H1 (cell line): Measurements from ENCODE around the gene MRPS27. TPM values are rescaled to one million over a fixed set of nuclear protein-coding genes. Genes with fewer than 3 reads are reported as not detected.

Experiments
- CTCF ChIA-PET: fragments of 300-600 bp; sonication (Branson Sonifier 250); formaldehyde crosslinking; loops from one replicate; lab custom pipeline; 2021; ENCODE audit not compliant: partially characterized antibody; lab: Charles Lee
- POLR2A ChIA-PET: fragments of 300-600 bp; sonication (Branson Sonifier 250); formaldehyde crosslinking; loops from one replicate; lab custom pipeline; 2021; ENCODE audit warnings: inconsistent platforms; ENCODE audit not compliant: partially characterized antibody; lab: Charles Lee
- DNase-seq, 2 experiments: peaks; one replicate each; pipeline versions ENCODE4 v3.0.0 to v3.0.0-alpha.2; 2010 to 2022; ENCODE audit warnings: low spot score in 2 of 2, low read depth in 1 of 2, mixed read lengths in 1 of 2
- FAIRE-seq: peaks from 2 replicates; lab custom pipeline; 2011; peaks lifted over from hg19 to GRCh38; lab: Jason Lieb, UNC
- H2AFZ ChIP-seq: 2 replicates; pipeline ENCODE4 v1.8.1; 2012; ENCODE audit warnings: low read length, inconsistent platforms
- H2AK5ac ChIP-seq: 2 replicates; pipeline ENCODE4 v1.6.1; 2013; ENCODE audit warnings: low read depth, low read length
- H2BK120ac ChIP-seq: replicated peaks from 2 replicates; pipeline ENCODE3; 2013; ENCODE audit warnings: low read depth, low read length, inconsistent platforms
- H2BK12ac ChIP-seq: 2 replicates; pipeline ENCODE4 v1.6.1; 2013; ENCODE audit warnings: low read depth, low read length
- H2BK15ac ChIP-seq: 2 replicates; pipeline ENCODE4 v1.6.1; 2013; ENCODE audit warnings: low read length
- H2BK20ac ChIP-seq: 2 replicates; pipeline ENCODE4 v1.6.1; 2013; ENCODE audit warnings: low read length
- H2BK5ac ChIP-seq: 2 replicates; pipeline ENCODE4 v1.6.1; 2013; ENCODE audit warnings: low read depth, low read length
- H3K14ac ChIP-seq: 2 replicates; pipeline ENCODE4 v1.6.1; 2013; ENCODE audit warnings: inconsistent platforms; ENCODE audit not compliant: insufficient read length
- H3K18ac ChIP-seq: 2 replicates; pipeline ENCODE4 v1.6.1; 2013; ENCODE audit warnings: low read length; ENCODE audit errors: extremely low read depth
- H3K23ac ChIP-seq: 2 replicates; pipeline ENCODE4 v1.6.1; 2013; ENCODE audit warnings: inconsistent platforms; ENCODE audit not compliant: insufficient read length
- H3K23me2 ChIP-seq: 2 replicates; pipeline ENCODE4 v1.6.1; 2013; ENCODE audit warnings: low read depth, low read length
- H3K27ac ChIP-seq: 2 replicates; pipeline ENCODE4 v1.6.1; 2011; ENCODE audit warnings: low read depth, low read length, inconsistent platforms
- H3K27me3 ChIP-seq, 4 experiments: replicated peaks in 1 of 4; 1 replicate in 1 of 4; 2 replicates in 3 of 4; pipeline versions ENCODE4 v1.6.1 to v1.8.1; 2011 to 2013; ENCODE audit warnings: low read length in 3 of 4, mild to moderate bottlenecking in 3 of 4, inconsistent platforms in 2 of 4, mixed read lengths in 2 of 4, moderate library complexity in 1 of 4; ENCODE audit not compliant: control insufficient read depth in 3 of 4, insufficient read depth in 3 of 4; ENCODE audit errors: extremely low read depth in 1 of 4
- H3K36me3 ChIP-seq, 4 experiments: 2 replicates each; pipeline versions ENCODE4 v1.6.1 to v1.8.1; 2011 to 2013; ENCODE audit warnings: mild to moderate bottlenecking in 4 of 4, low read length in 3 of 4, moderate library complexity in 2 of 4, control low read depth in 1 of 4, inconsistent platforms in 1 of 4; ENCODE audit not compliant: insufficient read depth in 4 of 4, control insufficient read depth in 2 of 4
- H3K4ac ChIP-seq: replicated peaks from 2 replicates; pipeline ENCODE3; 2013; ENCODE audit warnings: low read length, low read depth, mixed read lengths, inconsistent platforms; ENCODE audit not compliant: insufficient read length
- H3K4me1 ChIP-seq, 4 experiments: replicated peaks in 1 of 4; 1 replicate in 1 of 4; 2 replicates in 3 of 4; pipeline versions ENCODE4 v1.6.1 to v1.8.1; 2011 to 2013; ENCODE audit warnings: low read length in 3 of 4, inconsistent platforms in 2 of 4, mixed read lengths in 1 of 4; ENCODE audit not compliant: insufficient read depth in 4 of 4, control insufficient read depth in 3 of 4
- H3K4me2 ChIP-seq, 2 experiments: 2 replicates each; pipeline versions ENCODE4 v1.6.1 to v1.8.1; 2011 to 2013; ENCODE audit warnings: low read depth in 2 of 2, low read length in 2 of 2, control low read depth in 1 of 2, inconsistent platforms in 1 of 2, mild to moderate bottlenecking in 1 of 2; ENCODE audit not compliant: insufficient read depth in 1 of 2
- H3K4me3 ChIP-seq, 4 experiments: fragments of 200-600, 300-600 bp in 1 of 4; sonication (generic), shearing (Covaris generic), sonication (Bioruptor Twin) in 1 of 4; 2 replicates each; pipeline versions ENCODE4 v1.5.1 to v1.8.1; 2011 to 2016; ENCODE audit warnings: low read length in 4 of 4, low read depth in 3 of 4, control low read depth in 2 of 4, inconsistent platforms in 2 of 4, mild to moderate bottlenecking in 2 of 4, mixed read lengths in 1 of 4, moderate library complexity in 1 of 4; ENCODE audit not compliant: insufficient read depth in 2 of 4; ENCODE audit errors: extremely low read depth in 1 of 4
- H3K56ac ChIP-seq: replicated peaks from 2 replicates; pipeline ENCODE3; 2013; ENCODE audit warnings: low read depth, mild to moderate bottlenecking, mixed read lengths, low read length, inconsistent platforms; ENCODE audit not compliant: insufficient read length
- H3K79me1 ChIP-seq: 2 replicates; pipeline ENCODE4 v1.6.1; 2013; ENCODE audit warnings: low read depth, low read length, control low read depth
- H3K79me2 ChIP-seq, 2 experiments: 2 replicates each; pipeline versions ENCODE4 v1.6.1 to v1.8.1; 2012 to 2013; ENCODE audit warnings: low read length in 2 of 2, mild to moderate bottlenecking in 2 of 2, inconsistent platforms in 1 of 2; ENCODE audit not compliant: insufficient read depth in 2 of 2, control insufficient read depth in 1 of 2
- H3K9ac ChIP-seq, 4 experiments: replicated peaks in 1 of 4; 1 replicate in 1 of 4; 2 replicates in 3 of 4; pipeline versions ENCODE4 v1.6.1 to v1.8.1; 2011 to 2013; ENCODE audit warnings: low read depth in 3 of 4, low read length in 3 of 4, control low read depth in 2 of 4, mild to moderate bottlenecking in 2 of 4, moderate library complexity in 2 of 4, inconsistent platforms in 1 of 4; ENCODE audit errors: extremely low read depth in 1 of 4
- H3K9me3 ChIP-seq, 2 experiments: 2 replicates each; pipeline versions ENCODE4 v1.6.1 to v1.8.1; 2012 to 2013; ENCODE audit warnings: mild to moderate bottlenecking in 2 of 2, moderate library complexity in 2 of 2, control low read depth in 1 of 2, inconsistent platforms in 1 of 2, low read depth in 1 of 2, low read length in 1 of 2, mixed read lengths in 1 of 2; ENCODE audit not compliant: insufficient read depth in 2 of 2
- H4K20me1 ChIP-seq, 2 experiments: replicated peaks in 1 of 2; 2 replicates each; pipeline versions ENCODE3 to v1.8.1; 2011 to 2013; ENCODE audit warnings: inconsistent platforms in 2 of 2, low read length in 2 of 2, mild to moderate bottlenecking in 1 of 2; ENCODE audit not compliant: insufficient read depth in 2 of 2, control insufficient read depth in 1 of 2
- H4K5ac ChIP-seq: 2 replicates; pipeline ENCODE4 v1.6.1; 2013; ENCODE audit warnings: low read length, low read depth, mixed read lengths, inconsistent platforms; ENCODE audit not compliant: insufficient read length
- H4K8ac ChIP-seq: 2 replicates; pipeline ENCODE4 v1.8.0; 2013; ENCODE audit warnings: mild to moderate bottlenecking, moderate library complexity, low read length, inconsistent platforms; ENCODE audit not compliant: insufficient read depth; ENCODE audit errors: extremely low read depth
- H4K91ac ChIP-seq: replicated peaks from 2 replicates; pipeline ENCODE3; 2013; ENCODE audit warnings: low read length, mixed read lengths, inconsistent platforms; ENCODE audit not compliant: insufficient read length
- CHD1 ChIP-seq: IDR thresholded peaks from 2 replicates; pipeline ENCODE4 v1.6.1; 2012; ENCODE audit warnings: low read depth, low read length, improper control_type of control experiment
- CHD2 ChIP-seq: IDR thresholded peaks from 2 replicates; pipeline ENCODE4 v1.6.1; 2012; ENCODE audit warnings: low read length, improper control_type of control experiment
- CTBP2 ChIP-seq: IDR thresholded peaks from 2 replicates; pipeline ENCODE4 v1.7.0; 2011; ENCODE audit warnings: borderline replicate concordance, mild to moderate bottlenecking, moderate library complexity, mixed read lengths, low read length; ENCODE audit not compliant: insufficient read depth, insufficient read length
- GABPA ChIP-seq: IDR thresholded peaks from 2 replicates; pipeline ENCODE4 v1.6.1; 2011; ENCODE audit warnings: mild to moderate bottlenecking, low read length, moderate library complexity, borderline replicate concordance; ENCODE audit not compliant: insufficient read depth
- JUN ChIP-seq: IDR thresholded peaks from 2 replicates; pipeline ENCODE4 v1.6.1; 2011; ENCODE audit warnings: low read depth, mild to moderate bottlenecking, improper control_type of control experiment, low read length
- NANOG ChIP-seq: IDR thresholded peaks from 2 replicates; pipeline ENCODE4 v1.6.1; 2011; ENCODE audit warnings: low read length, low read depth, mild to moderate bottlenecking, inconsistent platforms; ENCODE audit not compliant: insufficient read depth, poor library complexity, severe bottlenecking
- SIN3A ChIP-seq, 2 experiments: IDR thresholded peaks in 1 of 2; conservative IDR thresholded peaks in 1 of 2; 2 replicates each; pipeline ENCODE4 v1.6.1; 2011 to 2012; ENCODE audit warnings: low read length in 2 of 2, improper control_type of control experiment in 1 of 2, low read depth in 1 of 2, mild to moderate bottlenecking in 1 of 2
- SIRT6 ChIP-seq: IDR thresholded peaks from one replicate; pipeline ENCODE4 v1.7.1; 2012; ENCODE audit warnings: low read length, inconsistent platforms
- SIX5 ChIP-seq: IDR thresholded peaks from 2 replicates; pipeline ENCODE4 v1.6.1; 2011; ENCODE audit warnings: mild to moderate bottlenecking, low read depth, low read length
- SP2 ChIP-seq: IDR thresholded peaks from 2 replicates; pipeline ENCODE4 v1.6.1; 2012; ENCODE audit warnings: mild to moderate bottlenecking, low read length, inconsistent platforms
- SRF ChIP-seq: IDR thresholded peaks from 2 replicates; pipeline ENCODE4 v1.6.1; 2011; ENCODE audit warnings: mild to moderate bottlenecking, low read depth, low read length, moderate library complexity
- SUZ12 ChIP-seq: fragments of 200-600 bp; sonication (generic); IDR thresholded peaks from 2 replicates; pipeline ENCODE4 v1.6.1; 2012; ENCODE audit warnings: mild to moderate bottlenecking, inconsistent platforms, low read length, moderate library complexity, mixed read lengths
- TBP ChIP-seq: IDR thresholded peaks from 2 replicates; pipeline ENCODE4 v1.6.1; 2011; ENCODE audit warnings: low read depth, low read length, improper control_type of control experiment
- WGBS, 2 experiments: shearing (Covaris generic) in 1 of 2; methylation state at CpG; one replicate each; pipeline versions ENCODE4 v1.1.6 to v1.1.7; 2013 to 2015; ENCODE audit warnings: low lambda C conversion rate in 2 of 2, mixed read lengths in 2 of 2, inconsistent platforms in 1 of 2, low coverage in 1 of 2, missing lambda C conversion rate in 1 of 2; ENCODE audit not compliant: insufficient replicate concordance in 2 of 2, insufficient coverage in 1 of 2, insufficient read length in 1 of 2; ENCODE audit errors: extremely low coverage in 1 of 2, missing lambda C conversion rate in 1 of 2; 5-methylcytosine and 5-hydroxymethylcytosine counted together
- polyA plus RNA-seq, 7 experiments: library from polyadenylated mRNA; depleted of rRNA in 3 of 7; stranded (reverse) in 5 of 7; unstranded in 2 of 7; fragments of >200 nt in 5 of 7; fragments of 200-250 nt in 2 of 7; gene quantifications; 1 replicate in 5 of 7; 2 replicates in 1 of 7; 4 replicates in 1 of 7; pipeline versions ENCODE4 v1.2.1 to v1.2.3, GENCODE V29; 2011 to 2013; ENCODE audit warnings: missing spikeins in 2 of 7, mixed read lengths in 2 of 7
- total RNA-seq: library from RNA; stranded (reverse); fragmentation: NEBNext Ultra II Directional; extraction: Animal tissue kit (Norgen Biotek cat#: 25700); gene quantifications from 2 replicates; pipeline ENCODE4 v1.2.1, GENCODE V29; 2021
- TF ChIP-seq, protein P1 (sequence below): IDR thresholded peaks from 2 replicates; pipeline ENCODE4 v1.6.1; 2012; ENCODE audit warnings: inconsistent platforms

The MRPS27 gene
- total and polyA plus RNA-seq, 2 of the 8 experiments (the other 6 are each of a cell fraction or from before 2014, with no cell fraction given) = 93.2 to 102 TPM

DNA sequence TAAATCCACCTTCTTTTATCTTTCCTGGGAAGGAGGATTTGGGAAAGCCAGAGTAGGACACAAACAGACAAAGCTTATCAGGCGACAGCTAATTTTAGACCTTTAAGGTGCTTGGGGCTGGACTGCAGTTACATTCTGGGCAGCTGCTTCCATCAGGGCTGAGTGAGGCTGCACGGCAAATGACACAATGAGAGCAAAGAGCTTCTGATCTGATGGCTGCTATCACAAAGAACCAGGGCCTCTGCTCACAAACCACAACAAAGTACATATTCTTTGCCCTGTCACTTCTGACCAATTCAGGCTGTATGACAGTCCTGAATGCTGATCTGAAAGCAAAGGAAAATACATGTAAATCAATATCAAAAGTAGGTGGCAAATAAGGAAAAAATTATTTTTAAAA lies 93.1 kb downstream of the MRPS27 start:
- Histone ChIP-seq H4K20me1 (no peaks in the 10 kb centered on the region), H3K9me3 (no peaks in the 10 kb centered on the region), H3K14ac (no peak overlapping the region), H4K91ac (no peak overlapping the region), H3K27me3 (no peaks in the 10 kb centered on the region), H3K36me3 (peaks cover 9 to 47% (median 35%) of the 10 kb centered on the region in 4 experiments; a peak in 7 of 8 replicates), H2AK5ac (no peak overlapping the region), H4K5ac (no peak overlapping the region), H2BK12ac (no peak overlapping the region), H2BK120ac (no peak overlapping the region), H2BK20ac (no peak overlapping the region), H2BK5ac (no peak overlapping the region), H3K79me1 (no peaks in the 10 kb centered on the region; the same call in 1 of the 2 replicates), H3K18ac (no peak overlapping the region), H2BK15ac (no peak overlapping the region), H3K79me2 (no peaks in the 10 kb centered on the region), H3K56ac (no peak overlapping the region), H3K4me2 (no peak overlapping the region), H3K23me2 (no peaks in the 10 kb centered on the region), H3K4me3 (no peak overlapping the region), H3K4me1 (no peaks in the 10 kb centered on the region), H3K9ac (no peak overlapping the region), H3K4ac (no peak overlapping the region), H3K23ac (no peak overlapping the region), H2AFZ (no peak overlapping the region), H3K27ac (no peak overlapping the region), H4K8ac (no peak overlapping the region)
- no peak for TF ChIP-seq SP2
- TF ChIP-seq, protein P1, sequence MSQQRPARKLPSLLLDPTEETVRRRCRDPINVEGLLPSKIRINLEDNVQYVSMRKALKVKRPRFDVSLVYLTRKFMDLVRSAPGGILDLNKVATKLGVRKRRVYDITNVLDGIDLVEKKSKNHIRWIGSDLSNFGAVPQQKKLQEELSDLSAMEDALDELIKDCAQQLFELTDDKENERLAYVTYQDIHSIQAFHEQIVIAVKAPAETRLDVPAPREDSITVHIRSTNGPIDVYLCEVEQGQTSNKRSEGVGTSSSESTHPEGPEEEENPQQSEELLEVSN = no peak
- no peak for TF ChIP-seq GABPA
- no peak for TF ChIP-seq SIX5
- TF ChIP-seq CTBP2 = no peak
- TF ChIP-seq CHD1 = no peak
- no peak for TF ChIP-seq NANOG
- no peak for TF ChIP-seq CHD2
- TF ChIP-seq SIN3A (conservative IDR thresholded peaks at IDR 0.05 in 1 of 2, IDR thresholded peaks at IDR 0.05 in 1 of 2; ENCODE audit: low read depth in 1 of 2, low read length in 2 of 2) = no peak
- no peak for TF ChIP-seq JUN
- no peak for TF ChIP-seq SUZ12
- no peak for TF ChIP-seq TBP
- TF ChIP-seq SRF = no peak
- TF ChIP-seq SIRT6 = no peak
- DNase-seq (no peak), FAIRE-seq (no peak)
- 93% methylated on average over 2 of the region's 2 CpGs; no CpG with 5 or more reads in 1 of the 2 experiments for WGBS, 2 experiments
- ChIA-PET CTCF (interaction anchor here (1.0 kb wide), 1 partner anchor 47 kb away, joined by 3 read pairs; no protein-coding TSS in a partner anchor), POLR2A (no interaction called here)
